GM21825 (cell line): Measurements from ENCODE around the gene EXOSC10.
"Not testable (repeated sequence)": the region's sequence is repeated elsewhere in the genome, so short reads cannot be mapped to it uniquely, and the experiment has no call there.

Experiments
- ATAC-seq: cut with Tn5 transposase; IDR thresholded peaks from one replicate; pipeline ENCODE4 v1.9.1; 2021; ENCODE audit warnings: mild to moderate bottlenecking, moderate library complexity; ENCODE audit not compliant: unreplicated experiment

Gene EXOSC10

GRCh38 chr1:11114966-11115365 is 15.3 kb upstream of the EXOSC10 start:
- no peak for ATAC-seq

- no peak for ATAC-seq
Measured at GRCh38 chr1:11109047-11109760, 9.5 kb upstream of the EXOSC10 start.

- ATAC-seq: no peak
Measured at GRCh38 chr1:11107599-11107998, 7.9 kb upstream of the EXOSC10 start.

GRCh38 chr1:11105586-11105985 is 5.9 kb upstream of the EXOSC10 start:
- no peak for ATAC-seq

GRCh38 chr1:11101347-11101746 is 1.7 kb upstream of the EXOSC10 start:
- ATAC-seq: no peak

GRCh38 chr1:11100806-11101205 is 1.1 kb upstream of the EXOSC10 start:
- not testable (repeated sequence) for ATAC-seq

- ATAC-seq: no peak
Measured at GRCh38 chr1:11100149-11100493, 452 bp upstream of the EXOSC10 start.

- ATAC-seq: no peak
Measured at GRCh38 chr1:11098931-11099309, 749 bp downstream of the EXOSC10 start.

- not testable (repeated sequence) for ATAC-seq
Measured at GRCh38 chr1:11083784-11084183, 15.9 kb downstream of the EXOSC10 start.

- no peak for ATAC-seq
Measured at GRCh38 chr1:11080931-11081330, 18.7 kb downstream of the EXOSC10 start.

- ATAC-seq: no peak
Measured at GRCh38 chr1:11078631-11079030, 21.0 kb downstream of the EXOSC10 start.

GRCh38 chr1:11073398-11073797 is 26.3 kb downstream of the EXOSC10 start:
- ATAC-seq: not testable (repeated sequence)

- ATAC-seq: no peak
Measured at GRCh38 chr1:11072216-11072917, 27.3 kb downstream of the EXOSC10 start.

GRCh38 chr1:11071463-11072215 is 28.0 kb downstream of the EXOSC10 start:
- no peak for ATAC-seq

GRCh38 chr1:11070876-11071275 is 28.8 kb downstream of the EXOSC10 start:
- ATAC-seq: no peak

- ATAC-seq: no peak
Measured at GRCh38 chr1:11068600-11069473, 30.8 kb downstream of the EXOSC10 start.

GRCh38 chr1:11067716-11068599 is 31.7 kb downstream of the EXOSC10 start:
- ATAC-seq: no peak

GRCh38 chr1:11065796-11066195 is 33.9 kb downstream of the EXOSC10 start:
- ATAC-seq: no peak

- no peak for ATAC-seq
Measured at GRCh38 chr1:11064942-11065341, 34.7 kb downstream of the EXOSC10 start.
